Prostate gland (tissue), 2 donors: ENCODE data around the gene PLA2G4E.

Source experiments
- CTCF ChIP-seq, 4 experiments: fragments of 200-600 bp in 2 of 4; fragments of 450-650 bp in 2 of 4; sonication (generic) in 2 of 4; IDR thresholded peaks; 1 replicate in 3 of 4; 2 replicates in 1 of 4; pipeline ENCODE4 v1.5.1; 2016 to 2019; ENCODE audit warnings: antibody characterized with exemption in 4 of 4, mild to moderate bottlenecking in 2 of 4, moderate library complexity in 2 of 4
- POLR2AphosphoS5 ChIP-seq: sonication (generic); formaldehyde crosslinking; IDR thresholded peaks from one replicate; pipeline ENCODE4 v1.6.1; 2017; ENCODE audit warnings: antibody characterized with exemption

GRCh38 chr15:41992803-41993190, 28.0 kb downstream of the PLA2G4E start:
- TF ChIP-seq POLR2AphosphoS5, result no peak
- TF ChIP-seq CTCF (IDR thresholded peaks at IDR 0.05), result no peak
